ENCODE measurements around the gene LDLRAD4.
"Not testable (repeated sequence)": the region's sequence is repeated elsewhere in the genome, so short reads cannot be mapped to it uniquely, and the experiment has no call there.

Gene LDLRAD4

DNA sequence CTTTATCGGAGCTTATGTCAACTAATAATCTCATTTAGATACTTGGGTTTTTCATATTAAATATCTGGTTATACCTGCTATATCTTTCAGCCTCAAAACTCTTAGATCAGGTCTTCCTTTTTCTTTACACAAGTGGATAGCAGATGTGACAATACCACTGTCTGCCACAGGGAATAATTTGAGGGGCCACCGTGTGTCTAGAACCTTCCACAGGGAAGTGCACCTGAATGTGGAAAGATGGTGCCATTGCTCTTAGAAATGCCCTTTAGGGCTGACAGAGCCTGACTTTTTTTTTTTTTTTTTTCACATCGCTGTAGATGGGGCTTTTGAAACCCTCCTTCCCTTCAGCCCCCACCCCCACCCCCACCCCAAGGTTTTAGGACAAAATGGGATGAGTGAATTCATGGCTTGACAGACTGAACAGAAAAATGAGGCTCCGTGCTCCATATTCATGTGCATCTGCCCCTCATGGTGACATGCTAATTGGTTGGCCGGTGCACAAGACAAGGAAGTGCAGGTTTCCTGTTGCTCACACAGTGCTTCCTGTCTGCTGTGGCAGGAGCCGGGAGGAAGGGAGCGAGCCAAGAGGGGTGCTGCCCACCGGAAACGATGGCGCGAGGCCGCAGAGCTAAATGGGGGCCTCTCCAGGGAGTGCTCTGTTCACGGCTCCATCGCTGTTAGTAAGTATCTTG lies 246.0 kb downstream of the LDLRAD4 start:
- DNase-seq (ENCODE audit: low read depth), result peak; percentile 44

DNA sequence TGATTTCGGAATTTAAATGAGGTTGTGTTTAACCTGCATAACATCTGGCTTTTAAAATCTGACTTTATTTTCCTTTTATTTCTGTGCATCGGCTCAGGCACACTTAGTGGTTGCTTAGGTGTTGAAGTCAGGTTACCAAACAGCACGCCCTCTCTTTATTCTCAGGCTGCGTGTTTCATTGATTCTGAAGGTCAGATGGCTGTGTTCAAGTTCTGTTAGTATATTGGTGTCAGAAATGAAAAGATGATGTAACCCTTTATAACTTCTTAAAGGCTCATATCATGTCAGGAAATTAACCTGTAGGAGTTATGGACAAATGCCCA lies 246.5 kb downstream of the LDLRAD4 start:
- no peak for DNase-seq (ENCODE audit: low read depth)

DNA sequence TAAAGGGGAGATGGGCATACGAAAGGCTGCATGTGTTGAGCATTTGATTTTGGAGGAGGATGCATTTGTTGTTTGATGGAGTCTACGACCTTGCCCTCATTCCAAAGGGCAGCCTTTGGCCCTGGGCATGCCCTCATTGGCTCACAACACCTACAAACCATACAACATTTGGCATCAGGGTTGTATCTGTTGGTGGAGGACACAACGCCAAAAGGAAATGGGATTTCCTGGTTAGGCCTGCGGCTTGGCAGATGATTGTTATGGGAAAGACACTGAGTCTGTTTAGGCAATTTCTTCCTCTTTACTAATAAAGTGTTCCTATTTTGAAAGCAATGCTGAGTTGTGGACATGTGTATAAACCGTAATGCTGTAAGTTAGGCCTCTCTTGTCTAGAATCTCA lies 246.9 kb downstream of the LDLRAD4 start:
- no peak for DNase-seq (ENCODE audit: low read depth)

DNA sequence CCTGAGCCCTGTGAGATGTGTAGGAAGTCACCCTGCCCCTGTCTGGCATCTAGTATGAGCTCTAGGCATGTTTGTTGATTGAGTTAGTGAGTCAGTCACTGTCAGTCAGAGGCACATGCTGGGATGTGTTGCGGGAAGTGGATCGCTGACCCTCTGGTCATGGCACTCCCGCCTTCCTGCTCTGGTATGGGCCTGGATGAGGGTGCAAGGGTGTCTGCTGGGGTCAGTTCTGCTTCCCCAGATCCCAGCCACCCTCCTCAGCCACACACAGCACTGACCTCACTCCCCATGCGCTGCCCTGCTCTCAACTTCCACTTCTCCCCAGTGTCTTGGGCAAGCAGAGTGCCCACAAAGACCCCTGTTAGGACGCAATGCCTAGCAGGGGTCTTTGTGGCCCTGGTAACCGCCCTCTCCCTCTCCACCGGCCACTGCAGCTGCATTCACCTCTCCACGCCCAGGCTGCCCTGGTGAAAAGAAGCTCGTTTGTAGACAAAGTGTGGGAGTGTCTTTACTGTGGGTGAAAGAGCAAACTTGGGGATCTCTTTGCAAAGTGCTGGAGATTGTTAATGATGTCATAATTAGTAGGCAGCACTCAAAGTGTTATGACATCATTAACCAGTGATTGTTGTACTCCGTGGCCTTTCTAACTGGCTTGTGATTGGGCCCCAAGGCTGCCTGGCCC lies 252.1 kb downstream of the LDLRAD4 start:
- no peak for DNase-seq (ENCODE audit: low read depth)

DNA sequence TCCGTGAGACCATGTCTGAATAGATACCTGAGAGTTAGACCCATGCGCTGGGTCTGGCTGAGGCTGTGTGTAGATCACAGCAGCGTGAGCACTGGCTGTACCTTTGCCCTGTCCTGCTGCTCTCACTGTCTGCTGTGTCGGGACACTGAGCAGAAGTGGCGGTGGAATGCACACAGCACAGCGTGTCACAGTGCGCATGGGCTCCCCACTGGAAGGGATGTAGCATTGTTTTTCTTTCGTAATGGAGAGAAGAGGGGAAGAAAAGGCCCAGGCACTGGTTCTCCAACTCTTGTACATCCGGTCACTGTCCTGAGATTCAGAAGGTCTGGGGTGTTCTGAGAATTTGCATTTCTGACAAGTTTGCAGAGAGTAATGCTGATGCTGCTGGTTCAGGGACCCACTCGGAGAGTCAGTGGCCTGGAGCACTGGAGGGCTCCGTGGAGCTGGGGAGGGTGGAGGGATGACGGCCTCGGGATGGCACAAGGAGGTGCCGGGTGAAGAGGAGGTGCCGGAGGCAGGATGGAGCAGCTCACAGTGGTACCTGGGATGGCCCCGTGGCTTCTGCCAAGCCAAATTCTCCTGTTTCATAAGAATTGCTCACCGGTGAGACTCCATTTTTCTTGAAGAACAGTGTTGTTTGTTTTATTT lies 252.8 kb downstream of the LDLRAD4 start:
- no peak for DNase-seq (ENCODE audit: low read depth)

DNA sequence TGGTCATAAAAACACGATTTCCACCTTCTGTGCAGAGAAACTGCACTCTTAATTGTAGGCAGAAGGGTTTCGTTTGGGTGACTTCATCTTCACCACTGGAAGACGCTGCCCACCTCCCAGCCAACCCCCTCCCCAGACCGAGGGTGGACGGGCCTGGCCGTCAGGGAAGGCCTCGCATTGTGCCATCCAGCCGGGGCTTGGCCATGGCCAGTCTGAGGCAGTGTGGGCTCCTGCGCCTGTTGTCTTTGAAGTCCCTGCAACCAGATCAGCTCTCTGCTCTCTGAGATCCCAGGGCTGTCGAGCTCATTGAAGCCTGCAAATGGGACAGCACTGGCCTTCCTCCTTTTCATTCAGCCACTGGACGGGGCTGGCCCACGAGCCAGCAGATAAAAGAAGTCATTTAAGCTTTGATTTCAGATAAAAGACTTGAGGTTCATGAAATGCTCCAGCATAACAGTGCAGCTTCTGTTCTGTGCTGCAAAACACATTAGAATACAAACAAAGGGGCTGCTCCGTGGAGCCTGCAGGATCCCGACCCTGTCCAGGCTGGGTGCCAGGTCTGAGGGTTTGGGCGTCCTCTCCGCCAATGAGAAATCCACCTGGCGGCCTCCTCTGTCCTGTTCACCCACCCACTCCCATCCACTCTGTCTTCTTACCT lies 253.5 kb downstream of the LDLRAD4 start:
- no peak for DNase-seq (ENCODE audit: low read depth)

DNA sequence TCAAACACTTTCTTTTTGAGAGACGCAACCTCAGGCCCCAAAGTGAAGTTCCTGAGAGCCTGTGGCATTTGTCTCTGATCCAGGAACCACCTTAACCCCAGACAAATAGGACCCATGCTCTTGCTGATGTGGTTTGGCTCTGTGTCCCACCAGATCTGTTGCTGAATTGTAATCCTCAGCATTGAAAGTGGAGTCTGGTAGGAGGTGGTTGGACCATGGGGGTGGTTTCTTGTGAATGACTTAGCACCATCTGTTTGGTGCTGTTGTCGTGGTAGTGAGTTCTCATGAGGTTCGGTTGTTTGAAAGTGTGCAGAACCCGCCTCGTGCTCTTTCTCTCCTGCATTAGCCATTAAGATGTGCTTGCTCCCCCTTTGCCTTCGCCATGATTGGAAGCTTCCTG lies 255.2 kb downstream of the LDLRAD4 start:
- DNase-seq (ENCODE audit: low read depth), result no peak

DNA sequence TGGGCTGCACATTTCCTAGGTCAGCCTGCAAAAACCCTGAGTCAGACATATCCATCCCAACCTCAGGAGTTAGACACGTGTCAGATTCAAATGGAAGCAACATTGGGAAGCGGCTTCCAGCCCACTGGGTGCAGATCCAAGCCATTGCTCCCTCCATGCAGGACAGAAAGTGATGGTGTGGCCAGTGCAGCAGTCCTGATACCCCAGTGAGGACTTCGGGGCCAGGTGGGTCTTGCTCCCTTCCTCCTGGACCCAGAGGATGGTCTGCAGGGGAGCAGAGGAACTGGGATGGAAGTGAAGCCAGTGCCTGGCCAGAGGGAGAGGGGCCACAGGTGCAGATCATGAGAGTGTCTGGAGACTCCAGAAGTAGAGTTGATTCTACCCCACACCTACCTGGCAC lies 255.8 kb downstream of the LDLRAD4 start:
- no peak for DNase-seq (ENCODE audit: low read depth)

DNA sequence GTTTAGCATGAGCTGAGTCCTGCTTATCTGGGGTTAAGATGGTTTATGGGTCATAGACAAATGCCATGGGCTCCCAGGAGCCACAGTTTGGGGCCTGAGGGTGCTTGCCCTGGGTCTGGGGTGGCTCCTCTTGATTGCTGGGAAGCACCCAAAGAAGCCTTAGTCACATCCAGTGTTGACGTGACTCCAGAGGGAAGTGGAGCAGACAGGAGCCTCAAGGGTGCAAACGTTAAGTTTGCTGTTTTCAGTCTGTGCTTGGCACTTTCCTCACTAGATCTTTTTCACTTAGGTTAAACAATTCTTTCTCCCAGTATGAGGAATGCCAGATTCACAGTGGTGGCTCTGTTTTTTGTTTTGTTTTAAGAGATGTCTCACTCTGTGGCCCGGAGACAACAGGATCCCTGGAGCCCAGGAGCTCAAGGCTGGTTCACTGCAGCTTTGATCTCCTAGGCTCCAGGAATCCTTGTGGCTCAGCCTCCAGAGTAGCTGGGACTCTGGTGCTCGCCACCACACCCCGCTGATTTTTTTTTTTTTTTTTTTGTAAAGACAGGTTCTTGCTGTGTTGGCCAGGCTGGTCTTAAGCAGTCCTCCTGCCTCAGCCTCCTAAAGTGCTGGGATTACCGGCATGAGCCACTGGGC lies 256.5 kb downstream of the LDLRAD4 start:
- DNase-seq (ENCODE audit: low read depth), result no peak

DNA sequence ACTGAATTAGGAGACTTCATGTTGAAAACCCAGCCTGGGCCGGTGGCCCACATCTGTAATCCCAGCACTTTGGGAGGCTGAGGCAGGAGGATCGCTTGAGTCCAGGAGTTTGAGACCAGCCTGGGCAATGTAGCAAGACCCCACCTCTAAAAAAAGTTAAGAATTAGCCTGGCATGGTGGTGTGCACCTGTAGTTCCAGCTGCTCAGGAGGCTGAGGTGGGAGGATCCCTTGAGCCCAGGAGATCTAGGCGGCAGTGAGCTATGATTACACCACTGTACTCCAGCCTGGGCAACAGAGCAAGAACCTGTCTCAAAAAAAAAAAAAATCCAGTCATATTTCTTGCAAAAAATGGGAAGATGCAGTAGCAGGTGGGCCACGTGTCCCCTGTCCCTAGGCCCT lies 257.8 kb downstream of the LDLRAD4 start:
- not testable (repeated sequence) for DNase-seq (ENCODE audit: low read depth)

DNA sequence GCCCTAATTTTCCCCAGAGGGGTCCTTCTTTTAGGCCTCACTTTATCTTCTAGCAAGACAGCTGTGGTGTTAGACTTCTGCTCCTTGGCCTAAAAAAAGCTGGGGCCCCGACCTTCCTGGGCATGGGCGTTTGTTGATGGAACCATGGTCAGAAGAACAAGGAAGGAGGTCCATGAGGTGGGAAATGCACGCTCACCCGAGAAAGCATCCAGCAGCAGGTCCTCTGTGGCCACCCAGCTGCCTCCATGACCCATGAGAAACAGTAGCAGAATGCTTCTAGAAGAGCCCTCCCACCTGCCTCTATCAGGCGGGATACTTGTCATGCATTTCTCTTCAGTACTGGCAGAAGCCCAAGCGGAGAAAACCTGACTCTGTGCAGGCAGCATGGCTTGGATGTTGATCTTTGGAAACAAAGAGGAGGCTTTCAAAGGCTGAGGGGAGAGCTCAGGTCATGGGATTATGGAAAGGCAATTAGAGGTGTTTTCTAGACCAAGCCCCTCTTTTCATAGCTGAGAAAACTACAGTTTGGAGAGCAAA lies 258.7 kb downstream of the LDLRAD4 start:
- no peak for DNase-seq (ENCODE audit: low read depth)

DNA sequence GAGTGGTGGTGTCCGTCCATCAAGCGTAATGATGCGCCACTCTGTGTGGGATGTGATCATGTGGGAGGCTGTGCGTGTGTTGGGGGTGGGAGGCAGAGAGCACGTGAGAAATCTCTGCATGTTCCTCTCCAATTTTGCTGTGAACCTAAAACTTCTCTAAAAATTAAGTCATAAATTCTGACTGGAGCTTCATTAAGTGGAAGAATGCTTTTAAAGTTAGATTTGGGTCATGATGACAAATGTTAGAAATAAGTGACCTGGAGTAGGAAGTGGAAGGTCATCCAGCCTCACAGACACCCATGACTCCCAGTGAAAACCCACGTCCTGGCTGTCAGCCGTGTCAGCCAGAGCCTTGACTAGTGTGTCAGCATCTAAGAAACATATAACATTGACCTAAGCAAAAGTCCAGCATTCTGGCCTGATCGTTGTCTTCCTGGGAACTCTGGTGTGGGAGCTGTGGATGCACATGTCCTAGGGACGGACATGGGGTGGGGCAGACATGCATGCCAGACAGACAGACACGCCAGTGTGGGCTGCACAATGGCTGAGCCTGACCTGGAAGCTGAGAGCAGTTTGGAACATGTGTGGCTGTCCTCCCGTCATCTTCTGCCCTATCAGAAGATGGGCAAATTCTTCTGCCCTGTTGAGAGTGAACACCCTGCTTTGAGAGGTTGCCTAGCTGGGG lies 262.2 kb downstream of the LDLRAD4 start:
- no peak for DNase-seq (ENCODE audit: low read depth)

DNA sequence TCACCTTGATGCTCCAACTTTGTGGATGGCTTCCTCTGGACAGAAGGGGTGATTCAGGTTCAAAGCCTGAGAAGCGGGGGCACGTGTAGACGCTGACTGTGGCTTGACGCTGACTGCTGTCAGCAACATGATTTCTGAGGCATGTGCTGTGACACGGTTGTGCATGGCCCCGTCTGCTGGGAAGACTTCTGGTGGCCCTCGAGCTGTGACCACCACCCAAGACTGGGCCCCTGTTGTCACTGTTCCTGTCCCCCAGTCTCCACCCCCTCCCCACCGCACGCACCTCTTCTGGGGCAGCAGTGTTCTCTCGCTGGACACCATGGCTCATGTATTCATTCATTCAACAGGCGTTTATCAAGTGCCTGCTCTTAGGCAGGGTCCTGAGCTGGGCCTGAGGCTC lies 262.8 kb downstream of the LDLRAD4 start:
- no peak for DNase-seq (ENCODE audit: low read depth)

DNA sequence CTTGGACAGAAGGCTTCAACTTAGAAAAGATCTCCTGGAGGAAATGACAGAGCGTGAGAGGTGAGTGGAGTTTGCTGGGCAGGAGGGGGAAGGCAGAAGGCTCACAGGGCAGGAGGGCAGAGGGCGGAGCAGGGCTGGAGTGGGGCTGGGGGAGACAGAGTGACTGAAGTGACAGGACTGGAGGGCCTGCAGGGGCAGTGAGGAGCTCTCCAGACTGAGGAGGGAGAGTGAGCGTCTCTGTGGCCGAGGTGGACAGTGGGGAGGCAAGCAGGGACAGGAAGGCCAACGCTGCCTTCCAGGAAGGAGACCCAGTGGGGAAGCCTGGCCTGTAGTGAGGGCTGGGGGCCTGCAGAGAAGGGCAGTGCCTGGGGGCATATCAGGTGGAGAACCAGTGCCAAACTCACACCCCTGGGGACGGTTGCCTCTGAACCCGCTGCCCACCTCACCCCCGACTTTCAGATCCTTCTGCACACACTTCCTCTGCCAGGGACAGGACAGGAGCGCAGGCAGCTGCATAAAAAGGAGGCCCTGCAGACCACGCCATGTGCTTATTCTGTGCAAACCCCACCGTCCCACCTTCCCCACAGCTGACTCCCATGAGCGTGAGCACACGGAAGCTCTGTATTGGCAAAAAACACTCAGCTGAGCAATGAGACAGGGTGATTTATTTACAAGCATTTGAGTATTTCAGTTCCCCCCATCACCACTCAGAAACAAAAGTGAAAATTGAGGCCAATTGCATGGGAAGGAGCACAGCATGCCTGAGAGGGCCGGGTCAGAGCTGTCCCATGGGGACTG lies 263.5 kb downstream of the LDLRAD4 start:
- no peak for DNase-seq (ENCODE audit: low read depth)

DNA sequence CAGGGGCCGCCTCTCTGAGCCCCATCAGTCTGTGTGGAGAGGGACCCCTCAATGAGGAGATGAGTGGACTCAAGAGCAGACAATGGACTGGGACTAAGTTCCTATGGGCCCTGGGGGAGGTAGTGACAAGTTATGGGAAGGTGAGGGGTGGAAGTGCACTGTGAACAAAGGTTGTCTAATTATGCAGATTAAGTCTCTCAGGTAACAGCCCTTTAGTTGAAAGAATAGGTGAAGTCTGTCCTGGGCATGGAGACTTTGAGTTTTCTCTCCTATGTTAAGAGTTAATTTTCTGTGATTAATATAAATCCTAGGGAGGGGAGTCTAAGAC lies 264.0 kb downstream of the LDLRAD4 start:
- DNase-seq (ENCODE audit: low read depth), result no peak

DNA sequence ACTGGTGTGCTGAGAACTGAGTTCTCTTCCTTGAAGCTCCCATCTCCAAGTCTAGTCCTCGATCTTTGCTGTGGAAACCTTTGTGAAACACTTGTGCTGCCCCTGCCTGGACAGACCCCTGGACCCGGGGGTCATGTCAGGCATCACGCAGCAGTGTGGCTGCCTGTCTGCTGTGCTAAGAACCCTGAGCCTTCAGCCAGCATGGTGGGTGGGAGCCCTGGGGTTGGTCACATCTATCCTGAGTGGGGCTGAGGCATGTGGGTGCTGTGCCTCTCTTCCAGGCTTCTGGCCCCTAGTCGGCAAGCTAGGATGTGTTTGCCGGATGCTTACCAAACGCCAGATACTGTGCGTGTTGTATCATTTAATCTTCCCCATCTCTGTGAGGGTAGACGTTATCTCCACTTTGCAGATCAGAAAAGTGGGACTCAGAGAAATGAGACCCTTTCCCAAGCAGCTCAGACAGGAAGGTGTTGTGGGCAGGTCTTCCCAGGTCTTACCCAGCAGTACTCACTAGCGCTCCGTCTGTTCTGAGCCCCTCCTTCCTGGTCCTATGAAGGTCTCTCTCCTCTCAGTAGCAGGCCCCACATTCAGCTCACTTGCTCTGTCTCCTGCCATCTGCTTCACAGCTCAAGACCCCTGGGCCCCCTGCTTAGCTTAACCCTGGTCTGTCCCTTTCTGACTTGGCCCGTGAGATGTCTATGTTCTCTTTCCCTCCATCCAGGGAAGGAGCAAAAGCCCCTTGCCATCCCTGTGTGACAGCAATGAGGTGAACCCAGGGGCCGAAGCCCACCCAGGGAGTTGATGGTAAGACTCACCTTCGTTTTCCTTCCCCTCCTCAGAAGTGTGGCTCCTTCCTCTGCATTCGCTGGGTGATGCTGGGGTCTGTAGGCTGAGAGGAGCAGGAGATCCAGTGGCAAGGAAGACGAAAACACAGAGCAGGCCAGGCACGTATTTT lies 265.0 kb downstream of the LDLRAD4 start:
- no peak for DNase-seq (ENCODE audit: low read depth)

DNA sequence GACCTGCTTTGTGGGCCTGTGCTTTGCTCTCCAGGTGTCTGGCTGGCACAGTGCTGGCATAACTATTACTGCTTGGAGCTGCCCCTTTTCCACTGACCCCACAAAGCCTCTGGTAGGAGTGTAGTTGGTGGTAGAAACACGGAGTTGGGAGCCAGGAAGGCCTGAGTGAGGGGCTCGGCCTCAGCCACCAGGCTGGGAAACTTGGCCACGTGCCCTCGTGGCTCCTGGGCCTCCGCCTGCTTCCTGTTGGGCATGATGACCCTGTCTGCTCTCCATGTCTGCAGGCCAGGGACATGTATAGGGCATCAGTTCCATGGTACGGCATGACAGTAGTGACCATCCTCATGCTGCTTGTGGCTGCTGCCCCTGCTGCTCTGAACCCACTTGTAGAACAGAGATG lies 266.6 kb downstream of the LDLRAD4 start:
- DNase-seq (ENCODE audit: low read depth), result no peak

DNA sequence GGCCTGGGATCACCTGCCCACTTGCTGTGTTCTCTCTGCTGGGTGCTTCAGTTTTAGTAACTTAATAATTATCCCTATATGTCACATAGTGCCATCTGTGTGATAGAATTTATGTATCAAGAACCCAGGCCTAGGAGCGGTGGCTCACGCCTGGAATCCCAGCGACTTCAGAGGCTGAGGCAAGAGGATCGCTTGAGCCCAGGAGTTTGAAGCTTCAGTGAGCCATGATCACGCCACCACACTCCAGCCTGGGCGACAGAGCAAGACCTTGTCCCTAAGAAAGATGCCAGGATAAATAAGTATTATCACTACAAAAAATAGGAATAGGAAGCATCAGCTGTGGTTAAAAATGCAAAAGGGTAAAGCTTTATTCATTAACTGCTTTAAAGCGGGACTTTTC lies 267.0 kb downstream of the LDLRAD4 start:
- DNase-seq (ENCODE audit: low read depth), result no peak

DNA sequence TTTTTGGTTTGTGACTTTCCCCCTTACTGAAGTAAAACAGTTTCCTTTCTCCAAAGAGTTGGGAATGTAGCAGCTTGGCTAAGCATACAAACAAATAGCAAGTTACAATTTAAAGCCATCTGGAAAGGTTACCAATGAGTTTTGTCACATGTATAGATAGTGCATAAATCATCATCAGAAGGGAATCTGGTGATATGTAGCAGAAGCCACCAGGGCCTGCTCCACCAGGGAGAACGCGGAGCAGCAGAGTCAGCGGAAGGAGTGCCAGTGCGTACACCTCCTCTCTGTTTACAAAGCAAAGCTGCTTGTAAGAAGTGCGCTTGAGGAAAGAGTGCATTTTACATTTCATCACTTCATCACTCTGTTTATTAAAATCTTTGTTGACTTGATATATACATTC lies 267.7 kb downstream of the LDLRAD4 start:
- DNase-seq (ENCODE audit: low read depth), result no peak

DNA sequence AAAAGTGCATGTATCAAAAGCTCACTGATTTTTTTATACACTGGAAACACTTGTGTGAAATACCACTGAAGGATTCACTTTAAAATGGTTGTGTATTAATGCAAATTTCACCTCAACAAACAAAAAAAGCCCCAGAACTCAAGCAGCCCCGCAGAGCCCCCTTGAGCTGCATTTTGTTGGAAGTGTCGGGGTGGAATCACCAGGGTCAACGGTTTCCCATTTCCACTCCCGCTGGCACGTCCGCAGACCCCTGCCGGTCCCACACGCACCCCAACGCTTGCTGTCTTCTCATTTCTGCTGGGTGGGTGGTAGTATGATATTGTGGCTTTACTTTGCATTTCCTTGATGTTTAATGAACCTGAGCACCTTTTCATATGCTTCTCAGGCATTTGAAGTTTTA lies 268.1 kb downstream of the LDLRAD4 start:
- DNase-seq (ENCODE audit: low read depth), result no peak

Data from activated gamma-delta T cell treated with anti-CD3 and anti-CD28 coated beads, Interleukin-2, amount 50 U/mL, for 16 hours (primary cell).